HCT116 (cell line): ENCODE measurements around the gene CFAP58. TPM values are rescaled to one million over a fixed set of nuclear protein-coding genes. Genes with fewer than 3 reads are reported as not detected.
A peak's percentile ranks its signal among the peaks of the same experiment; 100 is the strongest.

Experiments used
- ATAC-seq: fragments of 200-7000 bp; cut with Tn5 transposase; 2 replicates; pipeline ENCODE4 v1.9.1; 2020; ENCODE audit warnings: mild to moderate bottlenecking, moderate library complexity
- BruUV-seq: library from RNA; stranded (reverse); fragments of 400-500 nt; replicated peaks from 2 replicates; lab custom pipeline; 2021; lab: Mats Ljungman, UMichigan
- CTCF ChIA-PET: fragments of 300-600 bp; sonication (Branson Sonifier 250); formaldehyde crosslinking; loops from one replicate; lab custom pipeline; 2021; ENCODE audit warnings: antibody characterized with exemption; lab: Charles Lee
- POLR2A ChIA-PET: fragments of 300-600, 350-600 bp; sonication (Branson Sonifier 250); formaldehyde crosslinking; loops from one replicate; lab custom pipeline; 2021; ENCODE audit warnings: antibody characterized with exemption; lab: Charles Lee
- RAD21 ChIA-PET, 2 experiments: fragments of 300-600 bp; sonication (Branson Sonifier 250); formaldehyde crosslinking; loops; one replicate each; lab custom pipeline; 2023; ENCODE audit warnings: low total read pairs in 2 of 2; ENCODE audit not compliant: uncharacterized antibody in 2 of 2, unreplicated experiment in 2 of 2, low non-redundant PET in 1 of 2; lab: Charles Lee
- DNase-seq: peaks from one replicate; pipeline ENCODE4 v3.0.0-alpha.2; 2010; ENCODE audit warnings: low read depth, low spot score
- H2AFZ ChIP-seq: fragments of 200-600 bp; shearing (Covaris generic), sonication (generic); 2 replicates; pipeline ENCODE4 v1.6.1; 2017; ENCODE audit warnings: low read depth, mixed run types, mixed read lengths, antibody characterized with exemption, low read length; ENCODE audit not compliant: poor library complexity, severe bottlenecking
- H3K27ac ChIP-seq: 2 replicates; pipeline ENCODE4 v1.5.1; 2012; ENCODE audit warnings: low read depth, low read length
- H3K27me3 ChIP-seq: fragments of 200-600 bp; sonication (generic); 2 replicates; pipeline ENCODE4 v1.6.1; 2016; ENCODE audit warnings: mixed run types, low read length, mixed read lengths; ENCODE audit not compliant: insufficient read depth
- H3K36me3 ChIP-seq, 2 experiments: fragments of 200-500 bp in 1 of 2; fragments of 200-600 bp in 1 of 2; sonication (Bioruptor generic) in 1 of 2; sonication (generic) in 1 of 2; 2 replicates each; pipeline versions ENCODE4 v1.5.1 to v1.6.1; 2014 to 2016; ENCODE audit warnings: low read length in 2 of 2, inconsistent platforms in 1 of 2, mixed read lengths in 1 of 2, mixed run types in 1 of 2; ENCODE audit not compliant: insufficient read depth in 2 of 2, control insufficient read depth in 1 of 2
- H3K4me1 ChIP-seq, 2 experiments: fragments of 200-600 bp in 1 of 2; sonication (generic) in 1 of 2; 2 replicates each; pipeline versions ENCODE4 v1.5.1 to v1.6.1; 2012 to 2017; ENCODE audit warnings: low read length in 2 of 2, inconsistent platforms in 1 of 2, mild to moderate bottlenecking in 1 of 2, mixed read lengths in 1 of 2, mixed run types in 1 of 2, moderate library complexity in 1 of 2; ENCODE audit not compliant: insufficient read depth in 2 of 2, control insufficient read depth in 1 of 2
- H3K4me2 ChIP-seq: fragments of 200-600 bp; sonication (generic); 2 replicates; pipeline ENCODE4 v1.6.1; 2017; ENCODE audit warnings: mixed run types, low read length, mixed read lengths
- H3K4me3 ChIP-seq, 2 experiments: fragments of 200-600 bp in 1 of 2; sonication (generic) in 1 of 2; replicated peaks in 1 of 2; 2 replicates each; pipeline ENCODE4 v1.5.1; 2011 to 2016; ENCODE audit warnings: low read length in 2 of 2, control low read depth in 1 of 2, low read depth in 1 of 2, mild to moderate bottlenecking in 1 of 2, mixed read lengths in 1 of 2, mixed run types in 1 of 2
- H3K79me2 ChIP-seq: fragments of 200-600 bp; sonication (generic); 2 replicates; pipeline ENCODE4 v1.6.1; 2017; ENCODE audit warnings: mild to moderate bottlenecking, mixed run types, low read length, moderate library complexity, mixed read lengths; ENCODE audit not compliant: insufficient read depth
- H3K9ac ChIP-seq: fragments of 200-600 bp; sonication (generic); 2 replicates; pipeline ENCODE4 v1.6.1; 2016; ENCODE audit warnings: low read length, mixed read lengths
- H3K9me2 ChIP-seq: fragments of 200-600 bp; sonication (generic), shearing (Covaris generic); 2 replicates; pipeline ENCODE4 v1.6.1; 2017; ENCODE audit warnings: mixed run types, mild to moderate bottlenecking, moderate library complexity; ENCODE audit not compliant: insufficient read depth
- H3K9me3 ChIP-seq, 2 experiments: fragments of 200-500 bp in 1 of 2; fragments of 200-600 bp in 1 of 2; sonication (Bioruptor generic) in 1 of 2; sonication (generic) in 1 of 2; 2 replicates each; pipeline ENCODE4 v1.6.1; 2014 to 2017; ENCODE audit warnings: low read length in 2 of 2, mixed read lengths in 2 of 2, inconsistent platforms in 1 of 2, low read depth in 1 of 2, mild to moderate bottlenecking in 1 of 2, mixed run types in 1 of 2, moderate library complexity in 1 of 2; ENCODE audit not compliant: control insufficient read depth in 1 of 2, insufficient read depth in 1 of 2
- H4K20me1 ChIP-seq: fragments of 200-600 bp; sonication (generic), shearing (Covaris generic); 2 replicates; pipeline ENCODE4 v1.6.1; 2017; ENCODE audit warnings: mixed run types, mild to moderate bottlenecking, moderate library complexity; ENCODE audit not compliant: insufficient read depth
- ATF3 ChIP-seq: IDR thresholded peaks from 2 replicates; pipeline ENCODE4 v1.6.1; 2012
- CBX3 ChIP-seq: IDR thresholded peaks from 2 replicates; pipeline ENCODE4 v1.6.1; 2012; ENCODE audit warnings: low read depth
- CEBPB ChIP-seq: IDR thresholded peaks from 2 replicates; pipeline ENCODE4 v1.6.1; 2012; ENCODE audit warnings: low read depth
- EGR1 ChIP-seq: IDR thresholded peaks from 2 replicates; pipeline ENCODE4 v1.6.1; 2012; ENCODE audit warnings: low read depth
- ELF1 ChIP-seq: IDR thresholded peaks from 2 replicates; pipeline ENCODE4 v1.6.1; 2012; ENCODE audit warnings: low read depth, borderline replicate concordance
- EZH2phosphoT487 ChIP-seq: fragments of 200-600 bp; IDR thresholded peaks from 2 replicates; pipeline ENCODE4 v1.6.1; 2018; ENCODE audit warnings: antibody characterized with exemption, borderline replicate concordance
- FOSL1 ChIP-seq: IDR thresholded peaks from 2 replicates; pipeline ENCODE4 v1.6.1; 2012; ENCODE audit warnings: low read depth
- JUND ChIP-seq: IDR thresholded peaks from 2 replicates; pipeline ENCODE4 v1.6.1; 2012
- POLR2A ChIP-seq: IDR thresholded peaks from 2 replicates; pipeline ENCODE4 v1.7.0; 2011; ENCODE audit warnings: borderline replicate concordance; ENCODE audit not compliant: insufficient read depth, insufficient read length; ENCODE audit errors: extremely low read depth
- POLR2AphosphoS5 ChIP-seq: IDR thresholded peaks from 2 replicates; pipeline ENCODE4 v1.6.1; 2011; ENCODE audit warnings: mild to moderate bottlenecking, low read depth, low read length, moderate library complexity
- RAD21 ChIP-seq: IDR thresholded peaks from 2 replicates; pipeline ENCODE4 v1.6.1; 2012; ENCODE audit warnings: low read depth, mild to moderate bottlenecking
- SP1 ChIP-seq: IDR thresholded peaks from 2 replicates; pipeline ENCODE4 v1.6.1; 2012; ENCODE audit warnings: low read depth
- SRF ChIP-seq: IDR thresholded peaks from 2 replicates; pipeline ENCODE4 v1.6.1; 2012; ENCODE audit warnings: low read depth
- TCF7L2 ChIP-seq: IDR thresholded peaks from 2 replicates; pipeline ENCODE4 v1.7.0; 2011; ENCODE audit warnings: borderline replicate concordance, inconsistent platforms; ENCODE audit not compliant: insufficient read depth, insufficient read length; ENCODE audit errors: extremely low read depth
- YY1 ChIP-seq: IDR thresholded peaks from 2 replicates; pipeline ENCODE4 v1.6.1; 2011; ENCODE audit warnings: low read length, low read depth, moderate library complexity, mild to moderate bottlenecking; ENCODE audit not compliant: insufficient replicate concordance; ENCODE audit errors: extremely low read depth
- ZFX ChIP-seq: fragments of 450-650 bp; IDR thresholded peaks from 2 replicates; pipeline ENCODE4 v1.6.1; 2017
- intact Hi-C: fragments of 100-400 bp; cut with micrococcal nuclease; formaldehyde crosslinking; loops from 2 replicates; pipeline ENCODE4 v1.10.0; 2022
- total RNA-seq: library from RNA; stranded (reverse); gene quantifications from one replicate; pipeline ENCODE4 v1.2.1, GENCODE V29; 2021; ENCODE audit not compliant: unreplicated experiment
- TF ChIP-seq, protein P1 (sequence below): IDR thresholded peaks from 2 replicates; pipeline ENCODE4 v1.6.1; 2012

Gene CFAP58
- total RNA-seq, 1 experiment from 2014 or later = 0.91 TPM

DNA sequence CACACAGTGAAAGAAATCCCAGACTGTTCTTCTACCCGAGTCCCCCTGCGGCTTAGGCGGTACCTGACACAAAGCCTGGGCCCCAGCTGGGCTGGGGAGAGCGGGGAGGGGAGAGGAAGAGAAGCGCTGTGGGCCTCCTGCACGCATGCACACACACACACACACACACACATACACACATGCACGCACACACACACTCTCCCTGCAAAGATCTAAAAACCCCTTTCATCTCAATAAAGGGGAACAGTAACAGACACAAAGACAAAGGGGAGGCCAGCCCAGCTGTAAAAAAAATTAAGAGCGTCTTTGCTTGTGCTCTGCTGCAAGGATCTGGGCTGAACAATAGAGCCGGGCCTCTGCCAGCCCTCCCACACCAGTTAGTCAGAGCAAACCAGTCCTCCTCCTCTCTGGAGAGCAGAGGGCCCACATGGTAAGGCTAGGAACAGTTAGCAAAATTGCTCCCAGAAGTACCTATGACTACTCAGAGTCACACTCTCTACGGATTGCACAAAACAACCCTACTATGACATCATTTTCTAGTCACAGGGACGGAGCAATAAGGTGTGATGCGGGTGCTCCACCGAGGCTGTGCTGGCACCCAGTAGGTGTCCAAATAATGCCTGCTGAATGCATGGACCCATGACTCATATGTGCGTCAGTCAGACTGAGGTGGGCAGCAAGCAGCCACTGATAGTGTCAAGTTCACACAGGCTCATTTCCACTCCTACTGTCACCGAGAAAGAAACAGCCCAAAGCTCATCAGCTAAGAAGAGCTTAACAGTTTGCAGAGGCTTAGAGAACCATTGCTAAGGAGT lies 24.5 kb upstream of the CFAP58 start:
- peak; percentile 23 for TF ChIP-seq YY1
- TF ChIP-seq POLR2AphosphoS5 = peak; percentile 71
- TF ChIP-seq RAD21 = no peak
- TF ChIP-seq SRF = no peak
- TF ChIP-seq ZFX = 0 out of 2 replicates have a peak, but pooled peaks have one; percentile 11
- no peak for TF ChIP-seq SP1
- peaks cover 78% of the 10 kb centered on the region for H3K79me2 ChIP-seq
- H3K36me3 ChIP-seq = no peaks in the 10 kb centered on the region
- H3K4me3 ChIP-seq = peak overlapping the region; percentile 21 to 51
- POLR2A ChIA-PET = interaction anchor here (1.0 to 1.3 kb wide), 3 partner anchors 9 to 18 kb away, joined by 3 to 5 read pairs (median 3); partner anchors contain the start of gene ITPRIP
- H3K27me3 ChIP-seq = no peaks in the 10 kb centered on the region
- peak overlapping the region; percentile 87 for H3K27ac ChIP-seq
- CTCF ChIA-PET = interaction anchor here (1.0 to 2.4 kb wide), 5 partner anchors 9 to 54 kb away, joined by 3 to 7 read pairs (median 3); partner anchors contain the start of genes CFAP58 and ITPRIP
- H4K20me1 ChIP-seq = no peaks in the 10 kb centered on the region
- H3K4me2 ChIP-seq = peak overlapping the region; percentile 85
- TSS peak; percentile 48 for BruUV-seq
- peak overlapping the region; percentile 64 for H3K9ac ChIP-seq
- peaks cover 61 to 66% of the 10 kb centered on the region in 2 experiments for H3K4me1 ChIP-seq
- DNase-seq (peak; percentile 94), ATAC-seq (peak; percentile 78)
- H3K9me2 ChIP-seq = no peaks in the 10 kb centered on the region
- peak overlapping the region; percentile 37 for H2AFZ ChIP-seq
- RAD21 ChIA-PET = no interaction called here
- no peaks in the 10 kb centered on the region for H3K9me3 ChIP-seq
- intact Hi-C loops = loop anchor here (1.0 kb wide), 1 partner anchor 9 kb away; the partner anchor contains the start of gene ITPRIP

DNA sequence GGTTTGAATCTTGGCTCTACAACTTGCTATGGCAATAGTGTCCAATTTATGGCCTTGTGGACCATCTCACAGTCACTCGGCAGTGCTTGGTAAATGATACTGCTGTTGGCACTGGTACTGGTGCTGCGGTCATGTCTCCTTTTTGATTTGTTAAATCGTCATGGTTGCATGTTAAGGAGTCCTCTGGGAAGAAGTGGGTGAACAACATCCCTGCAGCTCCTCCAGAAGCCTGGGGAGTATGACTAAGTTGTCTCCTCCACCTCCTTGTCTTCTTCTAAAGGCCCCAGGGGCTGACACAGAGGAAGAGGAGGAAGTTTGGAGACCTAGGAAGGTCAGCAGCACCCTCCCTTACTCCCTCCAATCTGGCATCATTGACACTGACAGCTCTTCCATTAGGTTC lies 23.9 kb upstream of the CFAP58 start:
- H3K4me2 ChIP-seq = peak overlapping the region; percentile 85
- peak overlapping the region; percentile 64 for H3K9ac ChIP-seq
- RAD21 ChIA-PET = no interaction called here
- peak; percentile 32 for ATAC-seq
- no peaks in the 10 kb centered on the region for H4K20me1 ChIP-seq
- peak overlapping the region; percentile 21 to 51 for H3K4me3 ChIP-seq
- POLR2A ChIA-PET = interaction anchor here (1.0 to 1.3 kb wide), 3 partner anchors 9 to 18 kb away, joined by 3 to 5 read pairs (median 3); partner anchors contain the start of gene ITPRIP
- TSS peak; percentile 87 for BruUV-seq
- DNase-seq = peak; percentile 47
- CTCF ChIA-PET = interaction anchor here (1.0 to 2.4 kb wide), 5 partner anchors 8 to 55 kb away, joined by 3 to 7 read pairs (median 3); partner anchors contain the start of genes CFAP58 and ITPRIP
- TF ChIP-seq SRF (no peak), FOSL1 (no peak), CEBPB (no peak), CBX3 (no peak), EGR1 (no peak), POLR2A (no peak), ATF3 (no peak), JUND (no peak), ELF1 (no peak), POLR2AphosphoS5 (no peak), SP1 (no peak), TCF7L2 (no peak), EZH2phosphoT487 (no peak)
- TF ChIP-seq, protein P1, sequence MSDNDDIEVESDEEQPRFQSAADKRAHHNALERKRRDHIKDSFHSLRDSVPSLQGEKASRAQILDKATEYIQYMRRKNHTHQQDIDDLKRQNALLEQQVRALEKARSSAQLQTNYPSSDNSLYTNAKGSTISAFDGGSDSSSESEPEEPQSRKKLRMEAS = no peak
- TF ChIP-seq, all 23 proteins: peak for 0
- Histone ChIP-seq H3K9me3 (no peaks in the 10 kb centered on the region), H3K27ac (peak overlapping the region; percentile 87), H3K9me2 (no peaks in the 10 kb centered on the region), H2AFZ (no peak overlapping the region), H3K79me2 (peaks cover 83% of the 10 kb centered on the region), H3K4me1 (peaks cover 61 to 70% of the 10 kb centered on the region in 2 experiments), H3K36me3 (no peaks in the 10 kb centered on the region), H3K27me3 (no peaks in the 10 kb centered on the region)
- intact Hi-C loops = loop anchor here (1.0 to 10.0 kb wide), 2 partner anchors 9 to 435 kb away; partner anchors contain the start of gene ITPRIP
